ENCODE results near the gene NAB2. TPM values are rescaled to one million over a fixed set of nuclear protein-coding genes. Genes with fewer than 3 reads are reported as not detected.

Gene NAB2
- total and polyA plus RNA-seq, 4 donors = 18.0 to 42.8 (median 26.2) TPM

DNA sequence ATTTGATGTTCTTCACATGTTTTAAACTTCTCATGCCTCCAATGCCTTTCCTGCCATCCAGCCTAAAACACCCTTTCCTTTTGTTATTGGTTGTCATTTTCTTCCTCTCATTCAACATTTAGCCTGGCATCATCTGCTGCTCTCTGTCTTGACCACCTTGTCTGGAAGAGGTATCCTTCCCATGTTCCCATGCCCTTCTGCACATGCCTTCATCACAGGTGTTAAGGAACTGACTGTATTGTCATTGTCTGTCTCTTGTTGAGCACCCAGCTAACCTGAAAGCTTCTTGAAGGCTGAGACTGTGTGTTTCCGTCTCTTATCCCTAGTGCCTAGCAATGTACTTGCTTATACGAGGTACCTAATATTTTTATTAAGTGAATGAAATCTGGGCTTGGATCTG lies 34.9 kb downstream of the NAB2 start:
- H3K4me3 ChIP-seq (ENCODE audit: low read depth, low read length) = no peak overlapping the region
- DNase-seq (ENCODE audit: low read depth in 4 of 6, low spot score in 6 of 6) = no peak
- no CpG with 5 or more reads among the region's 2 CpGs for WGBS (ENCODE audit: insufficient coverage)
- no peaks in the 10 kb centered on the region for H3K9me3 ChIP-seq (ENCODE audit: control insufficient read depth, insufficient read depth, low read length)
- H3K36me3 ChIP-seq (ENCODE audit: control insufficient read depth, insufficient read depth, low read length) = no peaks in the 10 kb centered on the region
- no peak overlapping the region for H3K27ac ChIP-seq (ENCODE audit: low read depth, low read length)
- peaks cover 17% of the 10 kb centered on the region for H3K4me1 ChIP-seq (ENCODE audit: control insufficient read depth, insufficient read depth, low read length)
- no peaks in the 10 kb centered on the region for H3K27me3 ChIP-seq (ENCODE audit: control insufficient read depth, insufficient read depth, low read length)

DNA sequence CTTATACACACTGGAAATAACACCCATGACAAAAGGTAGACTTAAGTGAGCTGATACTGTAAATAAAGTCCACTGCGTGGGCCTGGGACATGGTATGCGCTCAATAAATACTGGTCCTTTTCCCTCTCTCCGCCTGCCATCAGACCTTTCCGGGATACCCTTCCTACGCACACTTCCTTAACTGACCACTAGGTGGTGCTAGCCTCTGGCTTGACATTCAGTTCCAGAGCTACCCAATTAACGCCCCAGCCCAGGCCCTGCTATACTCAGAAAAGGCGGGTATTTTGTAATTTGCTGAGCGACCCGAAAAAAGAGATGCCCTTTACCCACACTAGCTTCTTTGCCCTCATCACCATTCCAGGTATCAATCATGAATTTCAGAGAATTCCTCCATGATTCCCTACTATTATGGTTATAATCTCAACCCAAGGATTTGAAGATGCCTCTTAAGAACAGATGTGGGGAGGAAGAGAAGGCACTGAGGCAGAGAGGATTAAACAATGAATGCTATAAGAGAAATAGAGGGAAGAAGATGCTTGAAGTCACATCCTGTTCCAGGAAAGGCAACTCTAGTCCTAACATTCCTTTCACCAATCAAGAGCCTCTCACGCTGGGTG lies 35.5 kb downstream of the NAB2 start:
- WGBS (ENCODE audit: insufficient coverage) = 7% methylated on average over 9 of the region's 10 CpGs
- peaks cover 18% of the 10 kb centered on the region for H3K4me1 ChIP-seq (ENCODE audit: control insufficient read depth, insufficient read depth, low read length)
- no peak overlapping the region for H3K27ac ChIP-seq (ENCODE audit: low read depth, low read length)
- H3K4me3 ChIP-seq (ENCODE audit: low read depth, low read length) = no peak overlapping the region
- DNase-seq (ENCODE audit: low read depth in 4 of 6, low spot score in 6 of 6) = peak in 2 of 6 donors; percentile 91
- no peaks in the 10 kb centered on the region for H3K36me3 ChIP-seq (ENCODE audit: control insufficient read depth, insufficient read depth, low read length)
- no peaks in the 10 kb centered on the region for H3K27me3 ChIP-seq (ENCODE audit: control insufficient read depth, insufficient read depth, low read length)
- no peaks in the 10 kb centered on the region for H3K9me3 ChIP-seq (ENCODE audit: control insufficient read depth, insufficient read depth, low read length)

DNA sequence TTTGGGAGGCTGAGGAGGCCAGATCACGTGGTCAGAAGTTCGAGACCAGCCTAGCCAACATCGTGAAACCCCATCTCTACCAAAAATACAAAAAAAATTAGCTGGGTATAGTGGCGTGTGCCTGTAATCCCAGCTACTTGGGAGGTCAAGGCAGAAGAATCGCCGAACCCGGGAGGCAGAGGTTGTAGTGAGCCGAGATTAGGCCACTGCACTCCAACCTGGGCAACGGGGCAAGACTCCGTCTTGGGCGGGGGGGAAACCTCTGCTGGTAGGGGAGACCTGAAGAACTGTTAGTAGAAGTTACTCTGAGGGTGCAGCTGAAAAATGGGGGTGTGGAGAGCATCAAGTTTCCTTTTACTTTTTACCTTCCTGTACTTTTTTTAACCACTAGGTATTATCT lies 37.1 kb downstream of the NAB2 start:
- Histone ChIP-seq H3K27ac (ENCODE audit: low read depth, low read length) (no peak overlapping the region), H3K36me3 (ENCODE audit: control insufficient read depth, insufficient read depth, low read length) (no peaks in the 10 kb centered on the region), H3K4me3 (ENCODE audit: low read depth, low read length) (no peak overlapping the region), H3K9me3 (ENCODE audit: control insufficient read depth, insufficient read depth, low read length) (no peaks in the 10 kb centered on the region), H3K27me3 (ENCODE audit: control insufficient read depth, insufficient read depth, low read length) (no peaks in the 10 kb centered on the region), H3K4me1 (ENCODE audit: control insufficient read depth, insufficient read depth, low read length) (peaks cover 33% of the 10 kb centered on the region)
- WGBS (ENCODE audit: insufficient coverage) = 97% methylated on average over 5 of the region's 11 CpGs
- DNase-seq (ENCODE audit: low read depth in 4 of 6, low spot score in 6 of 6) = no peak

DNA sequence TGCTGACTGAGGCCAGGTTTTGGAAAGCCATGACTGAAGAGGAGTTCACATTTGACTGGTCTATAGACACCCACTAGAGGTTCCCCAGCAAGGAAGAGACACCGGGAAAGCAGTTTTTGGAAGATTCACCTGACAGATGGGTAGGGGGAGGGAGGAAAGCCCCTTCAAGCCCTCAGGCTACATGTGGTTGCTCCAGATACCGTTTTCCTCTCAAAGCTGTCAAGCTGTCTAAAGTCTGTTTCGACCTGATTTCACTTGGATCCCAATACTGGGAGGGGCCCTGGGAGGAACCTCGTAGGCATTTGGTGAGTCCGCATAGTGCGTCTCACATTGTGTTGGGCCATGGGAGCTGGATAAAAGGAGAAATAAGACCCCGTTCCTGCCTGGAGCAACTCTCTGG lies 37.6 kb downstream of the NAB2 start:
- Histone ChIP-seq H3K27me3 (ENCODE audit: control insufficient read depth, insufficient read depth, low read length) (no peaks in the 10 kb centered on the region), H3K9me3 (ENCODE audit: control insufficient read depth, insufficient read depth, low read length) (no peaks in the 10 kb centered on the region), H3K4me3 (ENCODE audit: low read depth, low read length) (no peak overlapping the region), H3K4me1 (ENCODE audit: control insufficient read depth, insufficient read depth, low read length) (peaks cover 37% of the 10 kb centered on the region), H3K36me3 (ENCODE audit: control insufficient read depth, insufficient read depth, low read length) (no peaks in the 10 kb centered on the region), H3K27ac (ENCODE audit: low read depth, low read length) (peak overlapping the region; percentile 97)
- no peak for DNase-seq (ENCODE audit: low read depth in 4 of 6, low spot score in 6 of 6)
- WGBS (ENCODE audit: insufficient coverage) = 45% methylated on average over 7 of the region's 7 CpGs

DNA sequence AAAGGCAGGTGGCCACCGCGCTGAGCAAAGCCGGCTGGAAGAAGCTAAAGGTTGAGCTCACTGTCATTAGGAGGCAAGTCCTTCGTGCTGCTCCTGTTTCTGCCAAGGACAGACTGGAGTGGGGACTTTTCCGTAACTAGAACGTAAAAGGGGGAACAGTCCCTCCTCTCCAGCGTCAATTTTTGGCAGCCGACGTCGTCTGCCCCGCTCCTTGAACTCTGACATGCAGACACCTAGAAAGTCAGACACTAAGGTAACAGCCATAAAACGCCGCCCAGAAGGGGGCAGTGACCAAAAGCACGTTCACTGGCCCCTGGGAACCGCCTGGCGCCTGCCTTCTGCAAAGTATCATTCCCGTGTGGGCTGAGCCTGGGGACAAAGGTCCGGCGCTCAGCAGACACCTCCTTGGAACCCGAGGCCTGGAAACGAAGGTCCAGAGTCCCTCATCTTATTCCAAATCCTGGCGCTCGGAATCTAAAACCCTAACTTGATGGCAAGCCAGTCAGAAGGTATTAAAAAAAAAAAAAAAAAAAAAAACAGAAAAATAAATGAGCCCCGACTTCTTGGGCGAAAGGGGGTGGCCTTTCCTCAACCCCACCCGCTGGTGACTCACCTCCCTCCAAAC lies 38.3 kb downstream of the NAB2 start:
- Histone ChIP-seq H3K27me3 (ENCODE audit: control insufficient read depth, insufficient read depth, low read length) (no peaks in the 10 kb centered on the region), H3K9me3 (ENCODE audit: control insufficient read depth, insufficient read depth, low read length) (no peaks in the 10 kb centered on the region), H3K27ac (ENCODE audit: low read depth, low read length) (peak overlapping the region; percentile 97), H3K4me1 (ENCODE audit: control insufficient read depth, insufficient read depth, low read length) (peaks cover 44% of the 10 kb centered on the region), H3K36me3 (ENCODE audit: control insufficient read depth, insufficient read depth, low read length) (peaks cover 4% of the 10 kb centered on the region), H3K4me3 (ENCODE audit: low read depth, low read length) (peak overlapping the region; percentile 96)
- WGBS (ENCODE audit: insufficient coverage) = 6% methylated on average over 24 of the region's 26 CpGs
- DNase-seq (ENCODE audit: low read depth in 4 of 6, low spot score in 6 of 6) = peak in 2 of 6 donors; percentile 31 to 51

DNA sequence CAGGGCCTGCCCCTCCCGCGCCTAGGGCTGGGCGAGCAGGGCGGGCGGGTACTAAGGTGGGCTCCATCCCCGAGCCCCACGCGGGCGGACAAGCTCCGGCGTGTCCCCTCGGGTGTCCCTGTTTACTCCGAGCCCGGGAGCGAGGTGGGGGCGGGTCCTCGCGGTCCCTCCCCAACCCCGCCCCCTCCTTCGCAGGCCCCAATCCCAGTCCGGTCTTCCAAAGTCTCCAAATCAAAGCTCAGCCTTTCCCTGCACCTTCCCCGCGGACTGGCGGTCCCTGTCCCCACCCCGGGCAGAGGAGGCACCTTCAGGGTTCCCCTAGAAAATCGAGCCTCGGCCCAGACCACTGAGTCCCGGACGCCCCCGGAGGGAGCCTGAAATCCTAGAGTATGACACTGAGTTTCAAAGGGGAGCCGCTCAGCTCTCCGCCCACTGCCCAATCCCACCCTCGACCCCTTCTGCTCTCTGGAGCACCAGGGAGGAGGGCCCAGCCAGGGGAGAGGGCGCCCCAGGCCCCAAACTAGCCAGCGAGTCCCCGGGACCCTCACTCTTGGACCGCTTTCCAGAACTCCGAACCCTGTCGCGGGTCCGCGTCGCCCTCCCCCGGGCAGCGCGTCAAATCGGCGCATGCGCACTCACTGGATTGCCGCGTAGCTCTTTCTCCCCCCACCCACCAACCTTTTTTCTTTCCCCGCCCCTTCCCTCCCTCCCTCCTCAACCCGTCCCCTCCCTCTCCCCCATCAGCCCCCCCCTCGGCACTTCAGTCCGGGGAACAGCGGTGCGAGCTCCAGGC lies 39.0 kb downstream of the NAB2 start, which contains the start of gene LRP1:
LRP1 (plus strand) TSS at position 758 of the 793 bp plus-strand sequence. CDS start 482 bp downstream, outside the sequence.
- Histone ChIP-seq H3K27me3 (ENCODE audit: control insufficient read depth, insufficient read depth, low read length) (no peaks in the 10 kb centered on the region), H3K36me3 (ENCODE audit: control insufficient read depth, insufficient read depth, low read length) (peaks cover 4% of the 10 kb centered on the region), H3K9me3 (ENCODE audit: control insufficient read depth, insufficient read depth, low read length) (no peaks in the 10 kb centered on the region), H3K27ac (ENCODE audit: low read depth, low read length) (peak within 1 kb of the TSS; percentile 97), H3K4me3 (ENCODE audit: low read depth, low read length) (peak within 1 kb of the TSS; percentile 96), H3K4me1 (ENCODE audit: control insufficient read depth, insufficient read depth, low read length) (peaks cover 51% of the 10 kb centered on the region)
- under 1% methylated on average over 41 of the region's 57 CpGs for WGBS (ENCODE audit: insufficient coverage)
- peak in 5 of 6 donors; percentile 78 to 97 (median 85) for DNase-seq (ENCODE audit: low read depth in 4 of 6, low spot score in 6 of 6)

DNA sequence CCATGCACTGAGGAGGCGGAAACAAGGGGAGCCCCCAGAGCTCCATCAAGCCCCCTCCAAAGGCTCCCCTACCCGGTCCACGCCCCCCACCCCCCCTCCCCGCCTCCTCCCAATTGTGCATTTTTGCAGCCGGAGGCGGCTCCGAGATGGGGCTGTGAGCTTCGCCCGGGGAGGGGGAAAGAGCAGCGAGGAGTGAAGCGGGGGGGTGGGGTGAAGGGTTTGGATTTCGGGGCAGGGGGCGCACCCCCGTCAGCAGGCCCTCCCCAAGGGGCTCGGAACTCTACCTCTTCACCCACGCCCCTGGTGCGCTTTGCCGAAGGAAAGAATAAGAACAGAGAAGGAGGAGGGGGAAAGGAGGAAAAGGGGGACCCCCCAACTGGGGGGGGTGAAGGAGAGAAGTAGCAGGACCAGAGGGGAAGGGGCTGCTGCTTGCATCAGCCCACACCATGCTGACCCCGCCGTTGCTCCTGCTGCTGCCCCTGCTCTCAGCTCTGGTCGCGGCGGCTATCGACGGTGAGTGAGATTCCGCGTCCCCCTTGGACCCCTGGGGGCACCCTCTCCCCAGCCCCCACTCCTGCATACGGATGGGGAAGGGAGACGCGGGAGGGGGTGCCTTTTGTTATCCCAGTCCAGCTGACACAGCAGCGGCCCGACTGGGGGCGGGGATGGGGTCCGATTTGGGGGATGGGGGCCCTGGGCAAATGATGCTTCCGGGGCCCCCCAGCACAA lies 39.8 kb downstream of the NAB2 start:
- WGBS (ENCODE audit: insufficient coverage) = 0% methylated on average over 2 of the region's 35 CpGs
- Histone ChIP-seq H3K27me3 (ENCODE audit: control insufficient read depth, insufficient read depth, low read length) (no peaks in the 10 kb centered on the region), H3K36me3 (ENCODE audit: control insufficient read depth, insufficient read depth, low read length) (peaks cover 9% of the 10 kb centered on the region), H3K9me3 (ENCODE audit: control insufficient read depth, insufficient read depth, low read length) (no peaks in the 10 kb centered on the region), H3K4me3 (ENCODE audit: low read depth, low read length) (peak overlapping the region; percentile 96), H3K27ac (ENCODE audit: low read depth, low read length) (peak overlapping the region; percentile 97), H3K4me1 (ENCODE audit: control insufficient read depth, insufficient read depth, low read length) (peaks cover 58% of the 10 kb centered on the region)
- peak in 2 of 6 donors; percentile 62 to 70 for DNase-seq (ENCODE audit: low read depth in 4 of 6, low spot score in 6 of 6)

DNA sequence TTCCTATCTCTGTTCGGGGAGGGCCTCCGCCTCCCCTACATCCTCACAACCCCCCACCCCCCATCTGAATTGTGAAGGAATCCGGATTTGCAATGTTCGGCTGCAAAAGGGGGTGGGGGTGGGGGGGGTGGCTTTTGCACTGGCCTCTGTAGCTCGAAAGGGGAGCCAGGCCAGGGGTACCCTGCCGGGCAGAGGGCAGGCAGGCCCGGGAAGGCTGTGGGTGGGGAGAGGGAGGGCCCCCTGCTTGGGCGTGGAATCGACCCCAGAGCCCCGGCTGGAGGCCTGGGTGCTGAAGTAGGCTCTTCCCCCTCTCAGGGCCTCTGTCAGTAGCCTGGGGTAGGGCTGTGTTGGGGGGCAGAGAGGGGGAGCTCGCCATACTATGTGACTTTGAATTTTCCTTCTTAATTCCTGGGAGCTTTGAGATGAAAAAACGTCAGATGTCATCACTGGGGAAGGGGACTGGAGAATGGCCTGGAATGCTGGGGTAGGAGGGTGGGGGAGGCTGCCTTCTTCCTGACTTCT lies 40.5 kb downstream of the NAB2 start:
- Histone ChIP-seq H3K4me3 (ENCODE audit: low read depth, low read length) (peak overlapping the region; percentile 96), H3K9me3 (ENCODE audit: control insufficient read depth, insufficient read depth, low read length) (no peaks in the 10 kb centered on the region), H3K36me3 (ENCODE audit: control insufficient read depth, insufficient read depth, low read length) (peaks cover 9% of the 10 kb centered on the region), H3K4me1 (ENCODE audit: control insufficient read depth, insufficient read depth, low read length) (peaks cover 65% of the 10 kb centered on the region), H3K27me3 (ENCODE audit: control insufficient read depth, insufficient read depth, low read length) (no peaks in the 10 kb centered on the region), H3K27ac (ENCODE audit: low read depth, low read length) (peak overlapping the region; percentile 90)
- WGBS (ENCODE audit: insufficient coverage) = 1% methylated on average over 8 of the region's 12 CpGs
- peak in 1 of 6 donors; percentile 45 for DNase-seq (ENCODE audit: low read depth in 4 of 6, low spot score in 6 of 6)

DNA sequence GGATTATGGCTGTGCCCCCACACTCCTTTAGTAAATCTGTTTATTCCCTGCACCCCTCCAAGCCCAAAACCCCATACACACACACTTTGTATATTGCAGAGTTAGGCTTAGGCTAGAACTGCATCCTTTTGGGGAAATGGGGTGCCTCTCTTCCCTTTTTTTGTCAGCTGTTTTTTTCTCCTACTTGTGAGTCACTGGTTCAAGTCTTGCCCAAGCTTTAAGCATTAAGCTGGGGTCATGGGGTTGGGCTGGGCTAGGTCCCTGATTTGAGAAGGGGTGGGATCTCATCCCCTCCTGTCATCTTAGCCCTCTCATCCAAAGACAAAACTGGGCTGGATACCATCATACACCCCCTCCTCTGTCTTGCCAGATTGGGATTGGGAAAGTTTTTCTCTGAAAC lies 41.0 kb downstream of the NAB2 start:
- H3K27ac ChIP-seq (ENCODE audit: low read depth, low read length) = peak overlapping the region; percentile 90
- no peaks in the 10 kb centered on the region for H3K9me3 ChIP-seq (ENCODE audit: control insufficient read depth, insufficient read depth, low read length)
- peak overlapping the region; percentile 96 for H3K4me3 ChIP-seq (ENCODE audit: low read depth, low read length)
- DNase-seq (ENCODE audit: low read depth in 4 of 6, low spot score in 6 of 6) = no peak
- peaks cover 70% of the 10 kb centered on the region for H3K4me1 ChIP-seq (ENCODE audit: control insufficient read depth, insufficient read depth, low read length)
- H3K27me3 ChIP-seq (ENCODE audit: control insufficient read depth, insufficient read depth, low read length) = no peaks in the 10 kb centered on the region
- H3K36me3 ChIP-seq (ENCODE audit: control insufficient read depth, insufficient read depth, low read length) = peaks cover 9% of the 10 kb centered on the region
